Measurements from ENCODE around the gene PATJ. TPM values are rescaled to one million over a fixed set of nuclear protein-coding genes. Genes with fewer than 3 reads are reported as not detected.

The PATJ gene
- total RNA-seq, 4 donors from 2014 or later = 24.3 to 36.3 (median 28.8) TPM

GRCh38 chr1:62024690-62025089 is 282.4 kb downstream of the PATJ start:
- TF ChIP-seq POLR2A (IDR thresholded peaks at IDR 0.05) (no peak), EP300 (IDR thresholded peaks at IDR 0.05) (no peak)
- TF ChIP-seq, protein P1, sequence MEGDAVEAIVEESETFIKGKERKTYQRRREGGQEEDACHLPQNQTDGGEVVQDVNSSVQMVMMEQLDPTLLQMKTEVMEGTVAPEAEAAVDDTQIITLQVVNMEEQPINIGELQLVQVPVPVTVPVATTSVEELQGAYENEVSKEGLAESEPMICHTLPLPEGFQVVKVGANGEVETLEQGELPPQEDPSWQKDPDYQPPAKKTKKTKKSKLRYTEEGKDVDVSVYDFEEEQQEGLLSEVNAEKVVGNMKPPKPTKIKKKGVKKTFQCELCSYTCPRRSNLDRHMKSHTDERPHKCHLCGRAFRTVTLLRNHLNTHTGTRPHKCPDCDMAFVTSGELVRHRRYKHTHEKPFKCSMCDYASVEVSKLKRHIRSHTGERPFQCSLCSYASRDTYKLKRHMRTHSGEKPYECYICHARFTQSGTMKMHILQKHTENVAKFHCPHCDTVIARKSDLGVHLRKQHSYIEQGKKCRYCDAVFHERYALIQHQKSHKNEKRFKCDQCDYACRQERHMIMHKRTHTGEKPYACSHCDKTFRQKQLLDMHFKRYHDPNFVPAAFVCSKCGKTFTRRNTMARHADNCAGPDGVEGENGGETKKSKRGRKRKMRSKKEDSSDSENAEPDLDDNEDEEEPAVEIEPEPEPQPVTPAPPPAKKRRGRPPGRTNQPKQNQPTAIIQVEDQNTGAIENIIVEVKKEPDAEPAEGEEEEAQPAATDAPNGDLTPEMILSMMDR (IDR thresholded peaks at IDR 0.05) = no peak
- H3K4me3 ChIP-seq = no peak overlapping the region
- H3K9me3 ChIP-seq = no peaks in the 10 kb centered on the region
- no peaks in the 10 kb centered on the region for H3K4me1 ChIP-seq
- peaks cover 0 to 10% (median 0%) of the 10 kb centered on the region in 3 donors for H3K36me3 ChIP-seq
- no peak overlapping the region for H3K27ac ChIP-seq
- WGBS, 2 donors = 94 to 96% methylated on average over 2 of the region's 2 CpGs
- DNase-seq (ENCODE audit: low spot score in 2 of 2) = no peak
- H3K27me3 ChIP-seq = no peaks in the 10 kb centered on the region

DNA sequence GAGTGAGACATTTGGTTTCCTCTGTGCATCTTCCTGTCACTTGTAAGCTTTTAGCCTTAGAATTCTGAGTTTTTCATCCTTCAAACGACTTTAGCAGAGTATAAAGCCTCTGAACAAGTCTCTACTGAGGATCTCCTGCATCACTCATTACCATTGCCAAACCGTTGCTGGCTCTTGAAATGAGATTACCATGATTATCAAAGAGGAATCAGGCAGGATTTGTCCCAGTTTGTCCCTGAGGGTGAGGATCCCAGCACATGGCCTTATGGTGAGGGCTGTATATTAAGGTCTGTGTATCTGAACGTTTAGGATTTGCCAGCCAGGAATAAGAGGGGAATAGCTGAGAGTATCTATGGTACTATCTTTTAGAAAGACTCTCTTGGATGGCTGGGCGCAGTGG is 282.9 kb downstream of the PATJ start:
- Histone ChIP-seq H3K27me3 (no peaks in the 10 kb centered on the region), H3K9me3 (no peaks in the 10 kb centered on the region), H3K36me3 (peaks cover 0 to 10% (median 0%) of the 10 kb centered on the region in 3 donors), H3K4me3 (no peak overlapping the region), H3K27ac (no peak overlapping the region), H3K4me1 (no peaks in the 10 kb centered on the region)
- WGBS, 2 donors = 74 to 76% methylated on average over 4 of the region's 4 CpGs
- no peak for DNase-seq (ENCODE audit: low spot score in 2 of 2)
- TF ChIP-seq POLR2A (IDR thresholded peaks at IDR 0.05) (no peak), EP300 (IDR thresholded peaks at IDR 0.05) (no peak)
- TF ChIP-seq, protein P1 (IDR thresholded peaks at IDR 0.05) = no peak

DNA sequence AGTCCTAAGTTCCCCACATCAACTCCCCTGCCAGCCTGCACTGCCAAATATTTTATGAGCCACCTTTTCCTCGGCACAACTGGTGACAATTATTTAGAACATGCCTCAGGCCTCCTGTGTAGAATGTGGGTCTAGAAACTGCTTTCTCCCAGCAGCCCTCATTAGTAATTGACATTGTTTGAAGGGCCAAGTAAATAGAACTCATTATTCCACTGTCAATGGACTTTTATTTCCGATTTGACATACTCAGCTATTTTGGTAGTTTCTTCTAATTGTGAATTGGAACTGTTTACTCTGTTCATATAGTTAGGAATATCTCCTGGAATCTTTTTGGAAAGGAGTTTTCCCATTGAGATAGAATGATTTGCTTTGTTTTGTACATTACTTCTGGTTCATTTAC is 283.6 kb downstream of the PATJ start:
- 46 to 55% methylated on average over 2 of the region's 2 CpGs for WGBS, 2 donors
- Histone ChIP-seq H3K27me3 (no peaks in the 10 kb centered on the region), H3K4me1 (no peaks in the 10 kb centered on the region), H3K36me3 (peaks cover 0 to 10% (median 0%) of the 10 kb centered on the region in 3 donors), H3K9me3 (no peaks in the 10 kb centered on the region), H3K4me3 (no peak overlapping the region), H3K27ac (no peak overlapping the region)
- DNase-seq (ENCODE audit: low spot score in 2 of 2) = no peak
- TF ChIP-seq, protein P1 (IDR thresholded peaks at IDR 0.05) = no peak
- TF ChIP-seq EP300 (IDR thresholded peaks at IDR 0.05) = no peak
- TF ChIP-seq POLR2A (IDR thresholded peaks at IDR 0.05) = no peak

GRCh38 chr1:62029704-62030103 is 287.4 kb downstream of the PATJ start:
- no peak for DNase-seq (ENCODE audit: low spot score in 2 of 2)
- Histone ChIP-seq H3K4me1 (no peaks in the 10 kb centered on the region), H3K27ac (no peak overlapping the region), H3K4me3 (no peak overlapping the region), H3K36me3 (peaks cover 0 to 10% (median 0%) of the 10 kb centered on the region in 3 donors), H3K27me3 (no peaks in the 10 kb centered on the region), H3K9me3 (no peaks in the 10 kb centered on the region)
- 70 to 72% methylated on average over 2 of the region's 2 CpGs for WGBS, 2 donors
- TF ChIP-seq, protein P1 (IDR thresholded peaks at IDR 0.05) = no peak
- TF ChIP-seq EP300 (IDR thresholded peaks at IDR 0.05) = no peak
- no peak for TF ChIP-seq POLR2A (IDR thresholded peaks at IDR 0.05)

- Histone ChIP-seq H3K27ac (no peak overlapping the region), H3K27me3 (no peaks in the 10 kb centered on the region), H3K4me3 (no peak overlapping the region), H3K4me1 (no peaks in the 10 kb centered on the region), H3K9me3 (no peaks in the 10 kb centered on the region), H3K36me3 (no peaks in the 10 kb centered on the region)
- DNase-seq (ENCODE audit: low spot score in 2 of 2) = no peak
- TF ChIP-seq POLR2A (IDR thresholded peaks at IDR 0.05) (no peak), EP300 (IDR thresholded peaks at IDR 0.05) (no peak)
- TF ChIP-seq, protein P1 (IDR thresholded peaks at IDR 0.05) = no peak
- WGBS, 2 donors = 72 to 73% methylated on average over 4 of the region's 4 CpGs
Measured at GRCh38 chr1:62034790-62035189, 292.5 kb downstream of the PATJ start.

All from tibial nerve (tissue), 4 donors.